MCF 10A (cell line): ENCODE data around the gene COL27A1. TPM values are rescaled to one million over a fixed set of nuclear protein-coding genes. Genes with fewer than 3 reads are reported as not detected.

Experiments
- BruUV-seq: library from RNA; stranded (reverse); fragments of 400-500 nt; replicated peaks from 2 replicates; lab custom pipeline; 2021; lab: Mats Ljungman, UMichigan
- CTCF ChIA-PET: fragments of 300-600 bp; sonication (Branson Sonifier 250); formaldehyde crosslinking; extraction: SDS; loops from one replicate; lab custom pipeline; 2021; ENCODE audit warnings: antibody characterized with exemption, inconsistent platforms; lab: Yijun Ruan, JAX
- POLR2A ChIA-PET: fragments of 300-600, 350-650 bp; sonication (Branson Sonifier 250); formaldehyde crosslinking; extraction: SDS; loops from one replicate; lab custom pipeline; 2020; ENCODE audit warnings: antibody characterized with exemption, inconsistent platforms; lab: Yijun Ruan, JAX
- DNase-seq: peaks from one replicate; pipeline ENCODE4 v3.0.0-alpha.2; 2018; ENCODE audit not compliant: unreplicated experiment
- H3K27ac Mint-ChIP-seq: one replicate; pipeline ENCODE4 v1.8.0; 2022; ENCODE audit warnings: mild to moderate bottlenecking, low read depth, mixed read lengths; ENCODE audit not compliant: unreplicated experiment
- H3K27me3 Mint-ChIP-seq: one replicate; pipeline ENCODE4 v1.8.0; 2022; ENCODE audit warnings: mixed read lengths; ENCODE audit not compliant: insufficient read depth, unreplicated experiment
- H3K36me3 Mint-ChIP-seq: one replicate; pipeline ENCODE4 v1.8.0; 2022; ENCODE audit warnings: mild to moderate bottlenecking, moderate library complexity, mixed read lengths; ENCODE audit not compliant: insufficient read depth, unreplicated experiment
- H3K4me1 Mint-ChIP-seq: one replicate; pipeline ENCODE4 v1.8.0; 2022; ENCODE audit warnings: mixed read lengths; ENCODE audit not compliant: insufficient read depth, unreplicated experiment
- H3K4me3 Mint-ChIP-seq: one replicate; pipeline ENCODE4 v1.8.0; 2022; ENCODE audit warnings: mild to moderate bottlenecking, moderate library complexity, mixed read lengths; ENCODE audit not compliant: unreplicated experiment
- H3K9me3 Mint-ChIP-seq: one replicate; pipeline ENCODE4 v1.8.0; 2022; ENCODE audit warnings: mixed read lengths; ENCODE audit not compliant: unreplicated experiment
- CTCF ChIP-seq: fragments of 200-600 bp; IDR thresholded peaks from one replicate; pipeline ENCODE4 v1.8.0; 2022; ENCODE audit warnings: antibody characterized with exemption, mild to moderate bottlenecking; ENCODE audit not compliant: unreplicated experiment
- intact Hi-C: fragments of 100-400 bp; cut with micrococcal nuclease; formaldehyde crosslinking; loops from 2 replicates; pipeline ENCODE4 v1.14.1; 2022
- total RNA-seq: library from RNA; stranded (reverse); gene quantifications from 2 replicates; pipeline ENCODE4 v1.2.3, GENCODE V29; 2022

COL27A1 gene
- total RNA-seq, 1 experiment from 2014 or later = 2.9 TPM

- no peak overlapping the region for H3K27ac Mint-ChIP-seq
- no peak for TF ChIP-seq CTCF
- intact Hi-C loops = no loop called here
- CTCF ChIA-PET = interaction anchor here (0.9 to 1.8 kb wide), 3 partner anchors 8 to 145 kb away, joined by 4 to 6 read pairs (median 5); partner anchors contain the start of gene COL27A1
- H3K4me3 Mint-ChIP-seq = no peak overlapping the region
- no peaks in the 10 kb centered on the region for H3K4me1 Mint-ChIP-seq
- no peaks in the 10 kb centered on the region for H3K9me3 Mint-ChIP-seq
- no TSS peak for BruUV-seq
- POLR2A ChIA-PET = no interaction called here
- H3K27me3 Mint-ChIP-seq = peaks cover 30% of the 10 kb centered on the region
- DNase-seq = no peak
- H3K36me3 Mint-ChIP-seq = no peaks in the 10 kb centered on the region
Observed at GRCh38 chr9:114146735-114147134, 8.6 kb upstream of the COL27A1 start.

GRCh38 chr9:114149181-114149580 is 6.2 kb upstream of the COL27A1 start:
- ChIA-PET POLR2A (no interaction called here), CTCF (no interaction called here)
- TF ChIP-seq CTCF = no peak
- Mint-ChIP-seq H3K4me3 (no peak overlapping the region), H3K27ac (no peak overlapping the region), H3K36me3 (no peaks in the 10 kb centered on the region), H3K4me1 (peaks cover under 1% of the 10 kb centered on the region), H3K9me3 (no peaks in the 10 kb centered on the region), H3K27me3 (peaks cover 35% of the 10 kb centered on the region)
- no peak for DNase-seq
- no TSS peak for BruUV-seq
- intact Hi-C loops = no loop called here

- no peak for TF ChIP-seq CTCF
- BruUV-seq = no TSS peak
- ChIA-PET CTCF (interaction anchor here (10.7 kb wide), 1 partner anchor 141 kb away, joined by 150 read pairs; no protein-coding TSS in a partner anchor), POLR2A (no interaction called here)
- peaks cover 7% of the 10 kb centered on the region for H3K4me1 Mint-ChIP-seq
- no peaks in the 10 kb centered on the region for H3K9me3 Mint-ChIP-seq
- H3K4me3 Mint-ChIP-seq = no peak overlapping the region
- intact Hi-C loops = loop anchor here (10.0 kb wide), 1 partner anchor 45 kb away; no protein-coding TSS in a partner anchor
- peaks cover 42% of the 10 kb centered on the region for H3K27me3 Mint-ChIP-seq
- DNase-seq = no peak
- no peaks in the 10 kb centered on the region for H3K36me3 Mint-ChIP-seq
- no peak overlapping the region for H3K27ac Mint-ChIP-seq
Observed at GRCh38 chr9:114149765-114150340, 5.5 kb upstream of the COL27A1 start.

DNA sequence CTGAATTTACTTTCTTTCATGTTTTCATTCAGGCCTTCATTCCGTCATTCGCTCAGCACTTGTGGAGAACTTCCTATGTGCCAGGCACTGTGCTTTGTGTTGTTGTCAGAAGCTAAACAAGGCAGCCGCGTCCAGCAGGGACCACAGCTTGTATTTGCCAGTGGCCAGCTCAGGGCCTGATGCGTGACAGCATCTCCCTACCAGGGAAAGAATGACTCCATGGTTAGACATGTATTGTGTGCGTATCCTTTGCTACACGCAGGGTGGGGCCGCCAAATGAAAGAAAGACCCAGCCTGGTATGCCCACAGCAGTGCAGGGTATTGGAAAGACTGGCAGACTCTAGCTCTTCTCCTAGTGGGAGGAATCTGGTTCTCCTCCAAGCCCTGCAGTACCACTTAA is 4.7 kb upstream of the COL27A1 start:
- no TSS peak for BruUV-seq
- Mint-ChIP-seq H3K4me3 (no peak overlapping the region), H3K9me3 (no peaks in the 10 kb centered on the region), H3K4me1 (peaks cover 7% of the 10 kb centered on the region), H3K36me3 (no peaks in the 10 kb centered on the region), H3K27me3 (peaks cover 46% of the 10 kb centered on the region), H3K27ac (no peak overlapping the region)
- no peak for DNase-seq
- ChIA-PET POLR2A (no interaction called here), CTCF (interaction anchor here (10.7 kb wide), 1 partner anchor 140 kb away, joined by 150 read pairs; no protein-coding TSS in a partner anchor)
- intact Hi-C loops = loop anchor here (10.0 kb wide), 1 partner anchor 46 kb away; no protein-coding TSS in a partner anchor
- no peak for TF ChIP-seq CTCF
